GM23338 (cell line): ENCODE results near the gene KCNAB2. TPM values are rescaled to one million over a fixed set of nuclear protein-coding genes. Genes with fewer than 3 reads are reported as not detected.

Source experiments
- ATAC-seq: fragments of 200-7000 bp; cut with Tn5 transposase; 3 replicates; pipeline ENCODE4 v1.9.1; 2020
- DNase-seq: peaks from one replicate; pipeline ENCODE4 v3.0.0-alpha.2; 2015; ENCODE audit warnings: low spot score
- H2AFZ ChIP-seq: fragments of 200-600 bp; sonication (generic); 2 replicates; pipeline ENCODE4 v1.8.0; 2016; ENCODE audit warnings: antibody characterized with exemption, mild to moderate bottlenecking, moderate library complexity
- H3F3A ChIP-seq: fragments of 200-600 bp; sonication (generic); replicated peaks from 2 replicates; pipeline ENCODE4 v1.8.0; 2017; ENCODE audit warnings: antibody characterized with exemption, mixed run types, low read depth
- H3K27ac ChIP-seq: fragments of 200-600 bp; sonication (generic); 2 replicates; pipeline ENCODE4 v1.6.1; 2016; ENCODE audit warnings: low read depth
- H3K27me3 ChIP-seq: fragments of 200-600 bp; sonication (generic); 2 replicates; pipeline ENCODE4 v1.8.0; 2016; ENCODE audit warnings: mild to moderate bottlenecking, mixed run types, moderate library complexity; ENCODE audit not compliant: insufficient read depth
- H3K36me3 ChIP-seq: fragments of 200-600 bp; sonication (generic); 2 replicates; pipeline ENCODE4 v1.8.0; 2016; ENCODE audit warnings: mild to moderate bottlenecking; ENCODE audit not compliant: insufficient read depth
- H3K4me1 ChIP-seq: fragments of 200-600 bp; sonication (generic); 2 replicates; pipeline ENCODE4 v1.8.0; 2016; ENCODE audit warnings: mild to moderate bottlenecking, moderate library complexity; ENCODE audit not compliant: insufficient read depth
- H3K4me2 ChIP-seq: fragments of 200-600 bp; sonication (generic); 2 replicates; pipeline ENCODE4 v1.7.1; 2017; ENCODE audit warnings: mixed run types
- H3K4me3 ChIP-seq: fragments of 200-600 bp; sonication (generic); 2 replicates; pipeline ENCODE4 v1.6.1; 2016; ENCODE audit warnings: mixed run types
- H3K79me2 ChIP-seq: fragments of 200-600 bp; sonication (generic); replicated peaks from 2 replicates; pipeline ENCODE4 v1.8.0; 2017; ENCODE audit warnings: mild to moderate bottlenecking; ENCODE audit not compliant: insufficient read depth
- H3K9me2 ChIP-seq: fragments of 200-600 bp; sonication (generic); 2 replicates; pipeline ENCODE4 v1.8.0; 2017; ENCODE audit not compliant: insufficient read depth
- H4K20me1 ChIP-seq: fragments of 200-600 bp; sonication (generic); replicated peaks from 2 replicates; pipeline ENCODE4 v1.8.0; 2017; ENCODE audit warnings: mild to moderate bottlenecking; ENCODE audit not compliant: insufficient read depth
- H3K27ac Mint-ChIP-seq: 2 replicates; pipeline ENCODE4 v1.8.0; 2020; ENCODE audit warnings: inconsistent platforms, mild to moderate bottlenecking, moderate library complexity, mixed read lengths
- H3K27me3 Mint-ChIP-seq: 3 replicates; pipeline ENCODE4 v1.8.0; 2022; ENCODE audit warnings: low read depth, mild to moderate bottlenecking, moderate library complexity, mixed read lengths, inconsistent platforms; ENCODE audit not compliant: insufficient read depth, poor library complexity
- H3K36me3 Mint-ChIP-seq: 3 replicates; pipeline ENCODE4 v1.8.0; 2021; ENCODE audit warnings: low read depth, mild to moderate bottlenecking, inconsistent platforms, moderate library complexity, mixed read lengths
- H3K4me1 Mint-ChIP-seq: 3 replicates; pipeline ENCODE4 v1.8.0; 2020; ENCODE audit warnings: mild to moderate bottlenecking, inconsistent platforms, mixed read lengths
- H3K4me3 Mint-ChIP-seq: 3 replicates; pipeline ENCODE4 v1.8.0; 2021; ENCODE audit warnings: moderate library complexity, mild to moderate bottlenecking, inconsistent platforms, mixed read lengths
- H3K9me3 Mint-ChIP-seq: 3 replicates; pipeline ENCODE4 v1.8.0; 2020; ENCODE audit warnings: moderate library complexity, mild to moderate bottlenecking, inconsistent platforms, mixed read lengths
- CREB1 ChIP-seq: fragments of 250-450 bp; sonication (Bioruptor Pico); IDR thresholded peaks from 2 replicates; pipeline ENCODE4 v1.5.0; 2020; ENCODE audit warnings: low read depth, mild to moderate bottlenecking, moderate library complexity
- CTCF ChIP-seq, 2 experiments: fragments of 200-600 bp in 1 of 2; sonication (generic) in 1 of 2; conservative IDR thresholded peaks; 2 replicates each; pipeline versions ENCODE4 v1.5.1 to v1.6.1; 2016 to 2017; ENCODE audit warnings: antibody characterized with exemption in 2 of 2, low read depth in 2 of 2, mild to moderate bottlenecking in 2 of 2, moderate library complexity in 1 of 2
- EZH2 ChIP-seq: fragments of 200-600 bp; sonication (generic); IDR thresholded peaks from one replicate; pipeline ENCODE4 v1.8.0; 2017; ENCODE audit warnings: antibody characterized with exemption, mild to moderate bottlenecking, low read depth; ENCODE audit not compliant: unreplicated experiment
- EZH2phosphoT487 ChIP-seq: fragments of 200-600 bp; sonication (generic); IDR thresholded peaks from one replicate; pipeline ENCODE4 v1.8.1; 2018; ENCODE audit warnings: antibody characterized with exemption; ENCODE audit not compliant: unreplicated experiment
- NANOG ChIP-seq: IDR thresholded peaks from 2 replicates; pipeline ENCODE4 v1.6.1; 2016; ENCODE audit warnings: antibody characterized with exemption, borderline replicate concordance
- POLR2AphosphoS5 ChIP-seq: IDR thresholded peaks from 2 replicates; pipeline ENCODE4 v1.6.1; 2016; ENCODE audit warnings: antibody characterized with exemption, low read depth
- STAT1 ChIP-seq: IDR thresholded peaks from one replicate; pipeline ENCODE4 v1.6.1; 2016; ENCODE audit warnings: antibody characterized with exemption; ENCODE audit not compliant: unreplicated experiment
- ZNF114 ChIP-seq: fragments of 250-450 bp; sonication (Bioruptor Pico); IDR thresholded peaks from 2 replicates; pipeline ENCODE4 v1.5.0; 2020; ENCODE audit warnings: mild to moderate bottlenecking, moderate library complexity
- ZNF331 ChIP-seq: fragments of 250-450 bp; sonication (Bioruptor Pico); IDR thresholded peaks from 2 replicates; pipeline ENCODE4 v1.5.0; 2020; ENCODE audit warnings: low read depth, mild to moderate bottlenecking, moderate library complexity
- polyA plus RNA-seq: library from polyadenylated mRNA; unstranded; fragments of >200 nt; fragmentation: Nextera tagmentation; extraction: Ambion mirVana; gene quantifications from 2 replicates; pipeline ENCODE4 v1.2.1, GENCODE V29; 2016
- total RNA-seq: library from RNA; depleted of rRNA; stranded (reverse); fragments of >200 nt; shearing (Covaris generic); gene quantifications from 2 replicates; pipeline ENCODE4 v1.2.3, GENCODE V29; 2014
- TF ChIP-seq, protein P1 (sequence below): IDR thresholded peaks from 2 replicates; pipeline ENCODE4 v1.6.1; 2016; ENCODE audit warnings: antibody characterized with exemption

The KCNAB2 gene
- total and polyA plus RNA-seq, 2 experiments from 2014 or later, result 3.0 to 3.7 TPM

DNA sequence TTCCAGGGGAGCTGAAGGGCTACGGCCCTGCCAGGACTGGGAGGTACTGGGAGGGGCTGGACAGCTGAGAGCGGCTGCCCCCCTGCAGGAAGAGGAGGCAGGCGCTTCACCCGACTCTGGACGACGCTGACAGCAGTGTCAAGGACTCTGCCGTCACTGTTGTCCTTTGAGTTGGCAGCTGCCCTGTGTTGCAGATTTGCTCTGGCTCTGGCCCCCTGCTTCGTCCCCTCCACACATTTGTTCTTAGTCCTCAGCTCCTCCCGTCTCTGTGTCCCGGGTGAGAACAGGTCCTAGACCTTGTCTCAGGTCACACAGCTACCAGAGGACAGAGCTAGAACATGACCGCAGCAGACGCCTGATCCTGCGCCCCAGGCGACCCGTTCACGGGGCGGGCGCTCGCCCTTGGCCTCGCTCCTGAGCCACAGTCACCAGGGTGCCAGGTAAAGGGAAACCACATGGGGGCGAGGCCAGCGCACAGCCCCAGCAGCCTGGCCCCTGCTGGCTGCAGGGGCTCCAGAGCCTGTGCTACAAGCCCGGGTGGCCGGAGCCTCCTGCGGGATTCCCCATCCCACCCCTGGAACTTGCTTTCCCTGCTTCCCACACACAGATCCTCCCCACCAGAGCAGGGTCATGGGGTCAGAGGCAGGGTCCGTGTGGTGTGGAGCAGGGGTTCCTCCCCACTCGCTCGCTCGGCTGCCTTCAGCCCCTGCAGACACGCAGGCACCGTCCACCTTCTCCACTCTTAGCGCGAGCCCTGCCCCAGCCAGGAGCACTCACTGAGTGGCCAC, 42.8 kb upstream of the KCNAB2 start:
- H3K4me1 ChIP-seq, result no peaks in the 10 kb centered on the region
- no peaks in the 10 kb centered on the region for H3K9me3 Mint-ChIP-seq
- peaks cover 15% of the 10 kb centered on the region for H3K27me3 Mint-ChIP-seq
- H3F3A ChIP-seq, result no peaks in the 10 kb centered on the region
- TF ChIP-seq CTCF (conservative IDR thresholded peaks at IDR 0.05; ENCODE audit: low read depth in 2 of 2) (peak in 1 of 2 experiments; percentile 21; a peak in 2 of 4 replicates), ZNF114 (CRISPR knock-in tag) (no peak)
- no peaks in the 10 kb centered on the region for H3K36me3 ChIP-seq
- no peaks in the 10 kb centered on the region for H3K79me2 ChIP-seq
- no peak overlapping the region for H3K4me3 ChIP-seq
- no peak overlapping the region for H3K27ac ChIP-seq
- no peaks in the 10 kb centered on the region for H3K27me3 ChIP-seq
- H3K4me2 ChIP-seq, result no peak overlapping the region
- H3K4me3 Mint-ChIP-seq, result no peak overlapping the region
- DNase-seq, result peak; percentile 36
- ATAC-seq, result peak; percentile 69
- H2AFZ ChIP-seq, result no peak overlapping the region
- no peak overlapping the region for H3K27ac Mint-ChIP-seq
- no peaks in the 10 kb centered on the region for H3K36me3 Mint-ChIP-seq
- no peaks in the 10 kb centered on the region; the same call in 1 of the 2 replicates for H4K20me1 ChIP-seq
- H3K9me2 ChIP-seq, result no peaks in the 10 kb centered on the region
- H3K4me1 Mint-ChIP-seq, result peaks cover 18% of the 10 kb centered on the region

DNA sequence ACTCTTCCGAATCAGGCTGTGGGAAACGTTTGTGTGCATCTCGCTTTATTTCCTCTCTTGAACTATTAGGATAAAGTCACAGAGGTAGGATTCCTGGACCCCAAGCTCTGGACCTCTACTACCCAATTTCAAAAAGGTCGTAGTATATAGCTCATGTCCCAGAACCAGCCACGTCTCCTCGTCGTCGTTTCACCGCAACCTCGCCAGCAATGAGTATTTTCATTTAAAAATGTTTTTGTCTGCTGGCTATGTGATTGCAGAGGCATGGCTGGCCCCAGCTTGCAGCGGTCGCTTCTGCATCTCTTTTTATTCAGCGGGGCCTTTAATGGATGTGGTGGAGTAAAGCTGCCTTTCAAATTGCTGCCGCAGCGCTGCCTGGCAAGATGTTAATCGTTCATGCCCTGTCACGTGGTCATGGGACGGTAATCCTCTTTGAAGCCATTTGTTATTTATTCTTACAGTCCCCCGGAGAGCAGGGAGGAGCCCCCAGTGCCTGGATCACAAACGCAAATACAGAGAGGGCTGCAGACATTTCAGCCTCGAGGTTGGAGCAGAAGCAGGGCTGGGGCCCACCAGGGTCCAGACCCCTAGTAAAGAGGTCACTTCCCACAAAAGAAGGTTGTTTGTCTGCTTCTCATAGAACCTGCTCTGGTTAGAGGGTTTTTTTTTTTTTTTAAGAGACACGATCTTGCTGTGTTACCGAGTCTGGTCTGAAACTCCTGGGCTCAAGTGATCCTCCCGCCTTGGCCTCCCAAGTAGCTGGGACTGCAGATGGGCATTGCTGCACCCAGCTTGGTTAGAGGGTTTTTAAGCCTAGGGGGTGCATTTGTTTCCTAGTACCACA, 41.9 kb upstream of the KCNAB2 start:
- Mint-ChIP-seq H3K9me3 (no peaks in the 10 kb centered on the region), H3K27ac (no peak overlapping the region), H3K36me3 (no peaks in the 10 kb centered on the region), H3K27me3 (peaks cover 17% of the 10 kb centered on the region), H3K4me3 (no peak overlapping the region; the same call in 2 of the 3 replicates), H3K4me1 (peaks cover 18% of the 10 kb centered on the region)
- no peak for ATAC-seq
- H3K27me3 ChIP-seq, result no peaks in the 10 kb centered on the region
- H3K27ac ChIP-seq, result no peak overlapping the region
- no peaks in the 10 kb centered on the region; the same call in 1 of the 2 replicates for H4K20me1 ChIP-seq
- no peaks in the 10 kb centered on the region for H3F3A ChIP-seq
- H3K79me2 ChIP-seq, result no peaks in the 10 kb centered on the region
- H2AFZ ChIP-seq, result no peak overlapping the region
- no peaks in the 10 kb centered on the region for H3K4me1 ChIP-seq
- H3K36me3 ChIP-seq, result no peaks in the 10 kb centered on the region
- no peak overlapping the region for H3K4me2 ChIP-seq
- DNase-seq, result no peak
- H3K9me2 ChIP-seq, result no peaks in the 10 kb centered on the region
- no peak overlapping the region for H3K4me3 ChIP-seq
- TF ChIP-seq CREB1 (CRISPR knock-in tag) (no peak), CTCF (conservative IDR thresholded peaks at IDR 0.05; ENCODE audit: low read depth in 2 of 2) (no peak), POLR2AphosphoS5 (no peak), ZNF114 (CRISPR knock-in tag) (no peak), ZNF331 (CRISPR knock-in tag) (no peak), STAT1 (no peak), EZH2 (no peak), EZH2phosphoT487 (no peak), NANOG (no peak)
- TF ChIP-seq, protein P1, sequence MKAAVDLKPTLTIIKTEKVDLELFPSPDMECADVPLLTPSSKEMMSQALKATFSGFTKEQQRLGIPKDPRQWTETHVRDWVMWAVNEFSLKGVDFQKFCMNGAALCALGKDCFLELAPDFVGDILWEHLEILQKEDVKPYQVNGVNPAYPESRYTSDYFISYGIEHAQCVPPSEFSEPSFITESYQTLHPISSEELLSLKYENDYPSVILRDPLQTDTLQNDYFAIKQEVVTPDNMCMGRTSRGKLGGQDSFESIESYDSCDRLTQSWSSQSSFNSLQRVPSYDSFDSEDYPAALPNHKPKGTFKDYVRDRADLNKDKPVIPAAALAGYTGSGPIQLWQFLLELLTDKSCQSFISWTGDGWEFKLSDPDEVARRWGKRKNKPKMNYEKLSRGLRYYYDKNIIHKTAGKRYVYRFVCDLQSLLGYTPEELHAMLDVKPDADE, result no peak
